Measurements from ENCODE around the gene EHF.

The EHF gene

GRCh38 chr11:34601085-34601444, 19.8 kb upstream of the EHF start (continued):
- TF ChIP-seq ZNF645 (tag by site-specific recombination; IDR thresholded peaks at IDR 0.05), result no peak
- no peak for TF ChIP-seq ZNF76 (tag by site-specific recombination; IDR thresholded peaks at IDR 0.05; ENCODE audit: borderline replicate concordance, low read depth)
- TF ChIP-seq ZBTB6 (tag by site-specific recombination; IDR thresholded peaks at IDR 0.05), result no peak
- TF ChIP-seq ZNF174 (tag by site-specific recombination; IDR thresholded peaks at IDR 0.05), result no peak
- no peak for TF ChIP-seq ZNF24 (tag by site-specific recombination; IDR thresholded peaks at IDR 0.05)
- TF ChIP-seq ZBTB20 (tag by site-specific recombination; IDR thresholded peaks at IDR 0.05), result no peak
- no peak for TF ChIP-seq ZNF324 (tag by site-specific recombination; IDR thresholded peaks at IDR 0.05)
- no peak for TF ChIP-seq HIC1 (tag by site-specific recombination; IDR thresholded peaks at IDR 0.05)
- TF ChIP-seq ZNF211 (tag by site-specific recombination; IDR thresholded peaks at IDR 0.05; ENCODE audit: low read depth), result no peak

GRCh38 chr11:34601609-34602008, 19.3 kb upstream of the EHF start:
- H3K27ac ChIP-seq (ENCODE audit: extremely low read depth, low read depth, low read length), result no peak overlapping the region
- TF ChIP-seq ZNF146 (tag by site-specific recombination; IDR thresholded peaks at IDR 0.05) (no peak), ATF2 (tag by site-specific recombination; IDR thresholded peaks at IDR 0.05; ENCODE audit: low read depth) (no peak), ZNF341 (tag by site-specific recombination; IDR thresholded peaks at IDR 0.05; ENCODE audit: low read depth) (no peak), ZNF747 (tag by site-specific recombination; IDR thresholded peaks at IDR 0.05) (no peak), ZNF658 (tag by site-specific recombination; IDR thresholded peaks at IDR 0.05) (no peak), ZNF76 (tag by site-specific recombination; IDR thresholded peaks at IDR 0.05; ENCODE audit: borderline replicate concordance, low read depth) (no peak), ZNF585B (tag by site-specific recombination; IDR thresholded peaks at IDR 0.05) (no peak), ZNF280C (tag by site-specific recombination; IDR thresholded peaks at IDR 0.05) (no peak), ZNF843 (tag by site-specific recombination; IDR thresholded peaks at IDR 0.05) (no peak), REST (tag by site-specific recombination; IDR thresholded peaks at IDR 0.05) (no peak), PRDM1 (tag by site-specific recombination; IDR thresholded peaks at IDR 0.05) (no peak), FEZF1 (tag by site-specific recombination; IDR thresholded peaks at IDR 0.05) (no peak)
- no peaks in the 10 kb centered on the region for H3K4me1 ChIP-seq (ENCODE audit: control insufficient read depth, insufficient read depth, low read length)
- no peak overlapping the region for H3K4me3 ChIP-seq (ENCODE audit: low read depth, low read length)
- H3K9me3 ChIP-seq (ENCODE audit: control insufficient read depth, insufficient read depth, low read depth, low read length), result no peaks in the 10 kb centered on the region
- ChIA-PET CTCF (no interaction called here), POLR2A (no interaction called here)
- no peaks in the 10 kb centered on the region for H3K36me3 ChIP-seq (ENCODE audit: control insufficient read depth in 2 of 2, insufficient read depth in 1 of 2, low read length in 2 of 2)
